GM18870 (cell line): ENCODE data around the gene CCDC57.

Experiments used
- ATAC-seq: cut with Tn5 transposase; IDR thresholded peaks from one replicate; pipeline ENCODE4 v1.9.1; 2021; ENCODE audit warnings: moderate library complexity; ENCODE audit not compliant: unreplicated experiment

Gene CCDC57

DNA sequence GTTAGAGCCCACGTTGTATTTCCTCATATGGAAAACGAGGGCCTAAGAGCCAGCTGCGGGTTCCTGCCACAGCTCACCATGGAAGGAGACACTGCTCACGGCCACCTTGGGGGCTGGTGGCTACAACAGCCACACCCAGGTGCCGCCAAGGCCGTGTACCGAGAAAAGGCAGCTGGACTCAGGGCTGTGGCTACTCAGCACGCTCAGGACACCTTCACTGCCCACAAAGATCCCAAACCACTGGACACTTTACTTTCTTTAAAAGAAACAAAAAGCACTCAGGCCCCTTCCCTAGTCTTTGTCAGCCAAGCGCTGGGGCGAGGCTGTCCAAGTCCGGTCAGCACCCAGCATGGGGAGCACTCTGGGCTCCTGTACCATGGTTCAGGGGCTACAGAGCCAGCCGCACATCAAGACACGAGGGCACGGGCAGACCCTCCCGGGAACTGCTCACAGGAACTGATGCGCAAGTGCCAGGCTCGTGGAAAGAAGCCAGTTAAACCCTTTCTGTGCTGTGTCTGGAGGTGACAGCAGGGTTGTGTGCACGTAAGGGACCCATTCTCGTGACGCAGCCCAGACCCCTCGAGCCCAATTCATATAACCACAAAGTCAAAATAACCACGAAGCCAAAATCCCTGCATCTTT lies 34.7 kb upstream of the CCDC57 start:
- ATAC-seq, result no peak

DNA sequence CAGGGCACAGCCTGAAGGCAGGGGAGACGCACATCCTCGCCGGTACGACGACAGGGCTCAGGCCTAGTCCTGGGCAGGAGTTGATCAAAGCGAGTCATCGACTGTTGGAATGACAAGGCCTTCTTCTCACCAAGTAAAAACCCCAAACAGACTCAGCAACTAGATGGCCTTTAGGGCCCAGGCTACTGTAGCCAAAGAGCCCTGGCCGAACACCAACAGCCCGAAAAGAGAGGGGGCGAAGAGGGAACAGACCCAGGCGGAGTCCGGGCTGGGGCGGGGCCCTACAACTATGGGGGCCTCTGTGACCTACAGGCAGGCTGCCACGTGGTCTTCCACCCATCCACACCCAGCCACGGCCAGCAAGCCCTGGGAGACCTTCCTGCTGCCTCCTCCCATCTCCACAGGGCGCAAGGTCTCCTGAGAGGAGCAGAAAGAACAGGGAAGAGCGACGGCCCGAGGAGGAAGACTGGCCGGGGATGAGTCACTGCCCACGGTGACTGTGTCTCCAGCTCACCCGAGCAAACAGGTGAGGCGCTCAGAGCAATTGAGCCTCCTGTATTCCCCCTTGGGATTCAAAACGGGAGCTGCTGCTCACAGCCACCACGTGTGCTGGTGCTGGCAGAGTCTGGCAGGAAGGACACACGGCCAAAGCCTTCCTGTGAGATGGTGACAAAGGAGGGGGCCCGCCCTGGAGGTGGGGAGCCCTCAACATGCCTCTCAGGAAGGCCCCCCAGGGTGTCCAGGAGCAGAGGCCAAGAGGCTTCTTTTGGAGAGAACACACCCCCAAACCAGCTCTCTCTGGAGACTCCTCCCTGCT lies 33.9 kb upstream of the CCDC57 start:
- no peak for ATAC-seq

DNA sequence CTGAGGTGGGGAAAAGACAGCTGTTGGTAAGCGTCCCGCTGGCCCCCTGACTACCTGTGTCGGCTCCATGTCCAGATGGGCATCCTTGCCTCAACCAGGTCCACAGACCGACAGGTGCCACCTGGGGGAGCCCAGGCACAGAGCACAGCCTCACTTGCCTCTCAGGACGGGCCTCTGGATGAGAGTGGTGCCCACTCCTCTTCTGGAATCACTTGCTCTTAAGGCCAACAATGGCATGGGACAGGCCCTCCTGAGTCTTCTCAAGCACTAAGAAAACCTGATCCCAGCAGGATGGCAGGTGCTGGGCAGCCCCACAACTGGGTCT lies 33.4 kb upstream of the CCDC57 start:
- ATAC-seq, result no peak

DNA sequence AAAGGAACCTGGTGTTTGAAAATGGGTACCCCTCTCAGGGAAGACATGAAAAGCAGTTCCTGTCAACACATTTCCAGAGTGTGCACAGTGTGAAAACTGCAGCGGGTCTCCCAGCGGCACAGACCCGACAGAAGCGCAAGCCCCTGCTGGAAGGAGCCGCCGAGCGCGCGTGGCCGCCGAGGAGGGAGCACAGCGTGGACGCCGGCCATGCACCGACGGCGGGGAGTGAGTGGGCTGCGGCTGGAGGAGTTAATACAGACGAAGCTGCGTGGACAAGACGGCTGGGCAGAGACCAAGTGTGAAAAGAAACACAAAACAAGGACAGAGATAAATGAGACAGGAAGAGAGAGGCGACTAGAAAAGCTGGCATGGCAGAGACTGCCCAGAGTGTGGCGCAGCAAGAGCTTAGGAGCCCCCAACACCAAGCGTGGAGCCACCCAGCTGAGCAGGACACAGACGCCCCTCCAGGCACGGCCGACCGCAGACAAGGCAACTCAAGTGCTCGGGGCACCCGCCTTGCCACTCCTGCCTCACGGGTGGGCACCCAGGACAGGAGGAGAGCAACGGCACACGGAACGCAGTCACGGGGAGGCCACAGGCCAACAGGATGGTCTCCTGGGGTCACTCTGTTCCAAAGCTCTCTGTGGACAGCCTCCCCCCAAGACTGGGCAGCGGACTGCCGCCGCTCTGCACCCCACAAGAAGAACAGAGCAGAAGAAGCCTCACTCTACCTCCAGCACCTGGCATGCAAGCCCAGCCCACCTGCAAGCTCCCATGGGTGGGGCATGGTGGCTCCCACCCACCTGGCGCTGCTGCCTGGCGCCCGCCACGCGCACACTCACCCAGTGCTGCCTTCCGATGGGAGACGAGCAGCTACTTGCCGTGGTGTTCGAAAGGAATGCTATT lies 32.7 kb upstream of the CCDC57 start:
- ATAC-seq, result no peak

- no peak for ATAC-seq
Measured at GRCh38 chr17:82244413-82245133, 31.9 kb upstream of the CCDC57 start.

DNA sequence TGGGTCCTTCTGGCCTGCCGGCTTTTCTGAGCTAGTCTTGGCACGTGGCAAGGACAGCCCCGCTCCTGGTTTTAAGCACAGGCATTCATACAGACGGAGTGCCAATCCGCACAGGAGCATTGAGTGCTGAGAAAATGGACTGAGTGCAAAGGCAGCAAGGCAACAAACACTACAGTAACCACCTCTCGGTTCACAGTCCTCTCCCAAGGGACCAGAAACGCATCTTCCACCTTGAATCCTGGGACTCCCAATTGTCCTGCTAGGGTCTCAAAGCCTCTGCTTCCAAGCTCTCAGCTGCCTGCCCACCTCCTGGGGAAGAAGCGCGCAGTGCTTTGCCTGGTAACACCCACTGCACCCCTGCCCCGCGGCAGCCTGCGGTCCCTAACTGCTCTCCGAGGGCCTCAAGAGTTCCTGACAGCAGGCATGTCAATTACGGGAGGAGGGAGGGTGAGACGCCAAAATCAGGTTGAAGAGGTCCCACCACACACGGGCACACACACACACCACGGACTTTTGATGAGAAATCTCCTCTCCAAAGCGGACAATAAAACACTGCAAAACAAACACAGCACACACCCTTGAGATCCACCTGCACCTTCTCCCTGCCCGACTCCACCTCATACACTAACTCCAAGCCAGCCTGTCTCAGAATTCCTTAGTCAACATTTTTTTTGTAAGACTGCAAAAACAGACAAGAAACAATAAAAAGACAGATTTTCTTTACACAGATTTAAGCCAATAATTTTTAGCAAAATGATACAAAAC lies 31.2 kb upstream of the CCDC57 start:
- ATAC-seq, result no peak

- ATAC-seq, result no peak
Measured at GRCh38 chr17:82242977-82243647, 30.5 kb upstream of the CCDC57 start.

DNA sequence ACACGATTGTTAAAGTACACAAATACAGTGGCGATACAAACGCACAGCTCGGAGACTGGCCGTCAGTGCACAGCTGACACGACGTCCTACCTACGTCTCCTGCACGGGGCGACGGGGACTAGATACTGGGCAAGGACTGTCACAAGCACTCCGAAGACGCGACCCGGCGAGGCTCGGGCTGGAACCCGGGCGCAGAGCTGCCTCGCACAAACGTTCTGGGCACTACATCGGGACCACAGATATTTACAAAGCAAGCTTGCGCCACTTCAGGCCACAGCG lies 30.0 kb upstream of the CCDC57 start:
- no peak for ATAC-seq

- no peak for ATAC-seq
Measured at GRCh38 chr17:82241926-82242697, 29.5 kb upstream of the CCDC57 start.

GRCh38 chr17:82241183-82241925 lies 28.7 kb upstream of the CCDC57 start:
- ATAC-seq, result no peak

DNA sequence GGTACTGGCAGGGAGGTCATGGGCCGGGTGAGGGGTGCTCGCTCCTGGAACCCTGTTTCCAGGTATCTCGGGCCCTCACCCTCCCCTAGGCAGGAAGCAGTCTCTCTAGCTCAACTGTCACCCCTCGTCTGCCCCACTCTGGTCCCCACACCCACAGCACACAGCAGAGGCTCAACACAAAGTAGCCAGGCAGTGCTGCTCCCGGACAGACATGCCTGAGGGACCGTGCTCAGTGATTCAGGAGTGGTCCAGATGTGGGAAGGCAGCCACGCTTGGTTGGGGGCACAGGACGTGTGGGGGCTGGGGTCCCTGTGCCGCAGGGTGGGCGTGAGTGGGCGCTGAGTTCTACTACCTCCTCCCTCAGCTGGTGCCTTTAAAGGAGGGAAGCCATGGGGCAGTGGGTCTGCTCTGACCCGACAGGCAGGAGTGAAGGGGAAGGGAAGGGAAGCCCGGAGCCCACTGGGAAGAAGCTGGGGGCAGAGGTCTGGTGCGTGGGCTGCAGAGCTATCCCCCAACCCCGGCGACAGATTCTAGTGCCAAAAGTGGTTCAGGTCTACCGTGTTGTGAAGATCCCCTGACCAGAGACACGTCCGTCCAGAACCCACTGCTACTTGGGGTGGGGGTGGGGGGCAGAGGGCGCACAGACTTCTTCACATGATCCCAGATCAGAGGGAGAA lies 28.0 kb upstream of the CCDC57 start:
- ATAC-seq, result no peak

DNA sequence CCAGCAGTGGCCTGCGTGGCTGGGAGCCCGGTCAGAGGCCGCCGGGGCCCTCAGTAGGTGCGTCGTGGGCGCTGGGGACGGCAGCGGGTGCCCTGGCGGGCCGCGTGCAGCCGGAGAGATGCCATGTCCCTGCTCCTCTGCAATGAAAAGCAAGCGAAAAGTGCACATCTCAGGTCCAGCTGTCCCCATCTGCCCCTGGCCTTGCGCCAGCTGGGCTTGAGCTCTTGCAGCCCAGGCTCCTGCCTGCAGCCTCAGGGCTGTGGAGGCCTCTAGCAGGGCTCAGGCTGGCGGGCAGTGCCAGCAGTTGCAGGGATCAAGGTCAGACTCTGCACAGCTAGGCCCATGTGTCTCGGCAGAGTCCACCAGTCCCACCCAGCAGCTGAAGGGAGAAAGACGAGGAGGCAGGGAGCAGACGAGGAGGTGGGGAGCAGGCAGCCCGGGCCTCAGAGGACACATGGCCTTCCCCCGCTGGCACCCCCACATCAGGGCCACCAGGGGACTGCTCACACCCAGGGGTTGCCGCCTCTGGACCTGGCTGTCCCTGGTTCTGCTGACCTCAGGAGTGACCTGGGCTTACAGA lies 27.4 kb upstream of the CCDC57 start:
- no peak for ATAC-seq

DNA sequence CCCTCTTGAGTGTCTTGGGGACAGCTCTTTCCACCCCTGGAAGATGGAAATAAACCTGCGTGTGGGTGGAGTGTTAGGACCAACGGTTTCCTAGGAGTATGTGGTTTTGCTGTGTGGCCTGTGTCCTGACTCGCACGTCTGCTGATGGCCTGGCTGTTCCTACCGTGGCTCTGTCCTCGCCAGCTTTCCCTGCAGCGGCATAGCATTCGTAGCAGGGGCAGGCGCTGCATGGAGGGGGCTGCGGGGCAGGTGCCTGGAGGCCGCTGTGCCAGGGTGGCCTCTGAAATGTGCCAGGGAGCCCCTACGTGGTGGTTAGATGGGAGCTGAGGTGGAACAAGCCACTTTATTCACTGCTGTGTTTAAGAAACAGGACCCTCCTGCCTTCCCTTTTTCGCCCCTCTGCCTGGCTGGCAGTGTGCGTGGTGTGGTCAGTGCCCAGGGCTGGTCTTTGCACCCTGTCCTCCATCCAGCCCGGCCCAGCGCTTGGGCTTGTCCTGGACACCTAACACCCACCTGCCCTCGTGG lies 26.8 kb upstream of the CCDC57 start:
- ATAC-seq, result no peak

DNA sequence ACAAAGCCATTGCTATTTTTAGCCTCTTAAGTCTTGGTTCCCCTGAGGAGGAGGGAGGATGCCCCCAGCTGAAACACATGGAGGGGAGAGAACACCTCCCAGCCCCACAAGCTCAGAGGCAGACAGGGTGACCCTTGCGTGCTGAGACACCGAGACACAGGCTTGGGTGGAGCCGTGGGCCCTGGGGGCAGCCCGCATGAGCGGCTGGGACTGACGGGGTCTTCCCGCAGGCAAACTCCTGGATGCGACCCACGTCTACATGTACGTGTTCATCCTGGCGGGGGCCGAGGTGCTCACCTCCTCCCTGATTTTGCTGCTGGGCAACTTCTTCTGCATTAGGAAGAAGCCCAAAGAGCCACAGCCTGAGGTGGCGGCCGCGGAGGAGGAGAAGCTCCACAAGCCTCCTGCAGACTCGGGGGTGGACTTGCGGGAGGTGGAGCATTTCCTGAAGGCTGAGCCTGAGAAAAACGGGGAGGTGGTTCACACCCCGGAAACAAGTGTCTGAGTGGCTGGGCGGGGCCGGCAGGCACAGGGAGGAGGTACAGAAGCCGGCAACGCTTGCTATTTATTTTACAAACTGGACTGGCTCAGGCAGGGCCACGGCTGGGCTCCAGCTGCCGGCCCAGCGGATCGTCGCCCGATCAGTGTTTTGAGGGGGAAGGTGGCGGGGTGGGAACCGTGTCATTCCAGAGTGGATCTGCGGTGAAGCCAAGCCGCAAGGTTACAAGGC lies 26.0 kb upstream of the CCDC57 start:
- ATAC-seq, result no peak

DNA sequence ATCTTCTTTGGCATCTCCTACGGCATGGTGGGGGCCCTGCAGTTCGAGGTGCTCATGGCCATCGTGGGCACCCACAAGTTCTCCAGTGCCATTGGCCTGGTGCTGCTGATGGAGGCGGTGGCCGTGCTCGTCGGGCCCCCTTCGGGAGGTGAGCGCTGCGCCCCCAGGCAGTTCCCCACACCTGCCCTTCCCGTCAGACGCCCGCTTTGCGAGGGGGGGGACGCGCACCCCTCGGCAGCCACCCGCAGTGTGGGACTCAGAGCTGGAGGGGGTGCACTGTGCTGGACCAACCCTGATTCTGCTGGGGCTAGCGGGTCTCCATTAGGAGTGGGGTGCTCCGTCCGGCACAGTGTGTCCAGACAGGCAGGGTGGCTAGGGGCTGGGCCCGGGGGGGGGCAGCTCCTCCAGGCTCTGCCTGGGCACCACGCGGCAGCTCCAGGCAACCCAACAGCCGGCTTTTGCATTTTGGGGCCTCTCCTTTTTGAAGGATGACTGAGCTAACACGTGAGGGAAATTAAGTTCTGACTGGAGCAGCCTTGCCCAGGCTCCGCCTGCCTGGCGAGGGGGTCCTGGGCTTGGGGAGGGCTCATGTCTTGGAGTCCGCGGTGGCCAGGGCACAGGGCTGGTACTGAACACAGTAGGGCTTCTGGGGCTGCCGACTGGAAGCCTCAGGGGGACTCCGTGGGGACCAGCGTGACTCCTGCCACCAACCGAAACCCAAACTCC lies 25.3 kb upstream of the CCDC57 start:
- ATAC-seq, result no peak

GRCh38 chr17:82237083-82237745 lies 24.6 kb upstream of the CCDC57 start:
- no peak for ATAC-seq
